MM.1S (cell line): ENCODE measurements around the gene GRWD1.

Source experiments
- DNase-seq: peaks from one replicate; pipeline ENCODE4 v3.0.0-alpha.2; 2015
- H2AFZ ChIP-seq: fragments of 300-600 bp; sonication (generic); 2 replicates; pipeline ENCODE4 v1.6.0; 2016; ENCODE audit warnings: antibody characterized with exemption, low read length
- H3F3A ChIP-seq: fragments of 300-600 bp; sonication (generic); 2 replicates; pipeline ENCODE4 v1.6.1; 2016; ENCODE audit warnings: mild to moderate bottlenecking, antibody characterized with exemption, low read length, moderate library complexity, mixed read lengths; ENCODE audit not compliant: insufficient read depth
- H3K27ac ChIP-seq: fragments of 300-600 bp; sonication (generic); 2 replicates; pipeline ENCODE4 v1.5.1; 2016; ENCODE audit warnings: mild to moderate bottlenecking, low read length
- H3K27me3 ChIP-seq: fragments of 300-600 bp; sonication (generic); replicated peaks from 2 replicates; pipeline ENCODE4 v1.6.0; 2016; ENCODE audit warnings: low read length; ENCODE audit not compliant: insufficient read depth
- H3K36me3 ChIP-seq: fragments of 300-600 bp; sonication (generic); replicated peaks from 2 replicates; pipeline ENCODE4 v1.6.1; 2016; ENCODE audit warnings: mild to moderate bottlenecking, low read length, mixed read lengths; ENCODE audit not compliant: insufficient read depth
- H3K4me1 ChIP-seq: fragments of 300-600 bp; sonication (generic); 2 replicates; pipeline ENCODE4 v1.6.1; 2016; ENCODE audit warnings: low read length, mixed read lengths
- H3K4me2 ChIP-seq: fragments of 300-600 bp; sonication (generic); 2 replicates; pipeline ENCODE4 v1.6.0; 2016; ENCODE audit warnings: low read depth, low read length
- H3K4me3 ChIP-seq: fragments of 300-600 bp; sonication (generic); 2 replicates; pipeline ENCODE4 v1.5.1; 2016; ENCODE audit warnings: low read length, mixed read lengths
- H3K79me2 ChIP-seq: fragments of 300-600 bp; sonication (generic); 2 replicates; pipeline ENCODE4 v1.6.1; 2016; ENCODE audit warnings: mixed run types, low read length, mixed read lengths
- H3K9ac ChIP-seq: fragments of 300-600 bp; sonication (generic); 2 replicates; pipeline ENCODE4 v1.6.1; 2016; ENCODE audit warnings: low read length, mixed read lengths
- H3K9me2 ChIP-seq: fragments of 300-600 bp; sonication (generic); replicated peaks from 2 replicates; pipeline ENCODE4 v1.6.1; 2016; ENCODE audit warnings: mild to moderate bottlenecking, low read length, mixed read lengths; ENCODE audit not compliant: insufficient read depth
- H3K9me3 ChIP-seq: fragments of 300-600 bp; sonication (generic); replicated peaks from 2 replicates; pipeline ENCODE4 v1.6.1; 2016; ENCODE audit warnings: mild to moderate bottlenecking, low read length, mixed read lengths; ENCODE audit not compliant: insufficient read depth
- H4K20me1 ChIP-seq: fragments of 300-600 bp; sonication (generic); 2 replicates; pipeline ENCODE4 v1.6.1; 2016; ENCODE audit warnings: mild to moderate bottlenecking, low read length, moderate library complexity, mixed read lengths; ENCODE audit not compliant: insufficient read depth
- EZH2 ChIP-seq: fragments of 300-600 bp; sonication (generic); optimal IDR thresholded peaks from 2 replicates; pipeline ENCODE3; 2017; ENCODE audit warnings: low read depth, mild to moderate bottlenecking, antibody characterized with exemption, low read length, mixed read lengths
- EZH2phosphoT487 ChIP-seq: fragments of 300-600 bp; sonication (generic); IDR thresholded peaks from 2 replicates; pipeline ENCODE4 v1.6.1; 2018; ENCODE audit warnings: antibody characterized with exemption, low read length
- TF ChIP-seq, protein P1 (sequence below): fragments of 300-600 bp; sonication (generic); IDR thresholded peaks from 2 replicates; pipeline ENCODE4 v1.5.1; 2016; ENCODE audit warnings: antibody characterized with exemption, low read length, mixed read lengths

GRWD1 gene

DNA sequence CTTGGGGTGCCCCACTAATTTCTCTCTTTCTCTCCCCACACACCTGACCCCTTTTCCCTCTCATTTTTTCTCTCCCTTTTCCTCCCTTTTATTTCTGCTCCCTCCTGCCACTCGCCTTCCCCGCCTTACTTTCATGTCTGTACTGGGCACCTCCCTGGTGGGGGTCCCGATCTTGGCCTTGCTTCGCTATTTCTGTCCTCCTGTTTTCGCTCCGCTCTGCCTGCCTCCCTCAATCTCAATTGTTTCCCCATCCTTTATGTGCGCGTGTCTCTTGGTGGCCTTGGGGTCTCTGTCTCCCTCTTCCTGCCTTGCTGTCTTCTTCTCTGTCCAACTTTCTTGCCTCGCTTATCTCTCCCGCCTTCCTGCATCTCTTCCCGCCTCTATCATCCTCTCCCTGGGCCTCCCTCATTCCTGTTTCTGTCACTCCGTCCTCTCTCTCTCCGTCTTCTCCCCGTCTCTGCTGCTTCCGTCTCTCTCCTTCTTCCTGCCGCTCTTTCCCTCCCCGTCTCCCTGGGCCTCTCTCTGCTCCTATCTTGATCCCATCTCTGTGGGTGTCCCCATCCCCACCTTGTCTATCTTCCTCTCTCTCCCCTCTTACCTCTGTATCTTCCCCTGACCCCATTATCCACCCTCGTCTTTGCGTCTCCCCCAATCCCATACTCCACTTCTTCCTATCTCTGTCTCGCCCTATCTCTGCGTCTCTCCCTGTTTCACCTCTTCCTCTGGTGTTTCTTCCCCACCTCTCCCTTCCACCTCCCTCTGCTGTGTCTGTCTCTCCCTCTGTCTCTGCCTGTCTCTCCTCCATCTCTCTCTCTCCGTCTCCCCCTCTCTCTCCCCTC, 48.3 kb upstream of the GRWD1 start:
- Histone ChIP-seq H3K27me3 (peaks cover 50% of the 10 kb centered on the region), H3K4me3 (peak overlapping the region; percentile 76), H3K9me3 (no peaks in the 10 kb centered on the region), H3K79me2 (peaks cover 6% of the 10 kb centered on the region; the same call in 1 of the 2 replicates), H3F3A (peaks cover 17% of the 10 kb centered on the region), H3K36me3 (no peaks in the 10 kb centered on the region), H3K4me1 (peaks cover 17% of the 10 kb centered on the region), H4K20me1 (no peaks in the 10 kb centered on the region), H3K9me2 (no peaks in the 10 kb centered on the region), H3K27ac (no peak overlapping the region), H3K4me2 (peak overlapping the region; percentile 99), H3K9ac (peak overlapping the region; percentile 78), H2AFZ (peak overlapping the region; percentile 63)
- TF ChIP-seq EZH2 = no peak
- TF ChIP-seq, protein P1, sequence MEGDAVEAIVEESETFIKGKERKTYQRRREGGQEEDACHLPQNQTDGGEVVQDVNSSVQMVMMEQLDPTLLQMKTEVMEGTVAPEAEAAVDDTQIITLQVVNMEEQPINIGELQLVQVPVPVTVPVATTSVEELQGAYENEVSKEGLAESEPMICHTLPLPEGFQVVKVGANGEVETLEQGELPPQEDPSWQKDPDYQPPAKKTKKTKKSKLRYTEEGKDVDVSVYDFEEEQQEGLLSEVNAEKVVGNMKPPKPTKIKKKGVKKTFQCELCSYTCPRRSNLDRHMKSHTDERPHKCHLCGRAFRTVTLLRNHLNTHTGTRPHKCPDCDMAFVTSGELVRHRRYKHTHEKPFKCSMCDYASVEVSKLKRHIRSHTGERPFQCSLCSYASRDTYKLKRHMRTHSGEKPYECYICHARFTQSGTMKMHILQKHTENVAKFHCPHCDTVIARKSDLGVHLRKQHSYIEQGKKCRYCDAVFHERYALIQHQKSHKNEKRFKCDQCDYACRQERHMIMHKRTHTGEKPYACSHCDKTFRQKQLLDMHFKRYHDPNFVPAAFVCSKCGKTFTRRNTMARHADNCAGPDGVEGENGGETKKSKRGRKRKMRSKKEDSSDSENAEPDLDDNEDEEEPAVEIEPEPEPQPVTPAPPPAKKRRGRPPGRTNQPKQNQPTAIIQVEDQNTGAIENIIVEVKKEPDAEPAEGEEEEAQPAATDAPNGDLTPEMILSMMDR = no peak
- no peak for TF ChIP-seq EZH2phosphoT487
- no peak for DNase-seq

DNA sequence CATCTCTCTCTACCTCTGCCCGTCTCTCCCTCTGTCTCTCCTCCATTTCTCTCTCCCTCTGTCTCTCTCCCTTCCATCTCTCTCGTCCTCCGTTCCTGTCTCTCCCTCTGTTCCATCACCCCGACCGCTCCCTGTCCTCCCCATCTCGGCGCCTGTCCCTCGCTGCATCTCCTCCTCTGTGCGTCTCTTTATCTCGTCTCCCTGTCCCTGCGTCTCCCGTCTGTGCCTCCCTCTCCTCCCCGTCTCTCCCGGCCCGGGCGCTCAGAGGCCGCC, 47.7 kb upstream of the GRWD1 start:
- Histone ChIP-seq H3F3A (peaks cover 17% of the 10 kb centered on the region), H3K27me3 (peaks cover 45% of the 10 kb centered on the region), H3K4me3 (peak overlapping the region; percentile 76), H3K27ac (no peak overlapping the region), H4K20me1 (no peaks in the 10 kb centered on the region), H3K9me2 (no peaks in the 10 kb centered on the region), H3K9ac (peak overlapping the region; percentile 78), H3K79me2 (peaks cover 6% of the 10 kb centered on the region; the same call in 1 of the 2 replicates), H3K4me1 (peaks cover 17% of the 10 kb centered on the region), H3K36me3 (no peaks in the 10 kb centered on the region), H3K9me3 (no peaks in the 10 kb centered on the region), H2AFZ (peak overlapping the region; percentile 63), H3K4me2 (peak overlapping the region; percentile 99)
- TF ChIP-seq EZH2phosphoT487 (no peak), EZH2 (no peak)
- TF ChIP-seq, protein P1 = no peak
- no peak for DNase-seq

- Histone ChIP-seq H3K4me3 (peak overlapping the region; percentile 76), H3K27me3 (peaks cover 39% of the 10 kb centered on the region), H3K27ac (no peak overlapping the region), H2AFZ (no peak overlapping the region), H3K9ac (peak overlapping the region; percentile 78), H4K20me1 (no peaks in the 10 kb centered on the region), H3K4me2 (peak overlapping the region; percentile 99), H3K9me3 (no peaks in the 10 kb centered on the region), H3F3A (peaks cover 17% of the 10 kb centered on the region), H3K36me3 (no peaks in the 10 kb centered on the region), H3K4me1 (peaks cover 17% of the 10 kb centered on the region), H3K79me2 (peaks cover 6% of the 10 kb centered on the region; the same call in 1 of the 2 replicates), H3K9me2 (no peaks in the 10 kb centered on the region)
- TF ChIP-seq EZH2phosphoT487 (no peak), EZH2 (no peak)
- TF ChIP-seq, protein P1 = no peak
- DNase-seq = peak; percentile 91
Observed at GRCh38 chr19:48398375-48399235, 47.2 kb upstream of the GRWD1 start.
